ENCODE results near the gene UBASH3B. TPM values are rescaled to one million over a fixed set of nuclear protein-coding genes. Genes with fewer than 3 reads are reported as not detected.

The UBASH3B gene
- total RNA-seq, 4 donors from 2014 or later, result 4.2 to 41.2 (median 24.4) TPM

- Histone ChIP-seq H3K4me1 (peaks cover 18% of the 10 kb centered on the region), H3K36me3 (no peaks in the 10 kb centered on the region), H3K9me3 (no peaks in the 10 kb centered on the region), H3K27me3 (no peaks in the 10 kb centered on the region), H3K4me3 (no peak overlapping the region), H3K27ac (no peak overlapping the region)
- TF ChIP-seq POLR2A (IDR thresholded peaks at IDR 0.05) (no peak), POLR2AphosphoS5 (IDR thresholded peaks at IDR 0.05) (no peak), EP300 (IDR thresholded peaks at IDR 0.05) (no peak)
- TF ChIP-seq, protein P1, sequence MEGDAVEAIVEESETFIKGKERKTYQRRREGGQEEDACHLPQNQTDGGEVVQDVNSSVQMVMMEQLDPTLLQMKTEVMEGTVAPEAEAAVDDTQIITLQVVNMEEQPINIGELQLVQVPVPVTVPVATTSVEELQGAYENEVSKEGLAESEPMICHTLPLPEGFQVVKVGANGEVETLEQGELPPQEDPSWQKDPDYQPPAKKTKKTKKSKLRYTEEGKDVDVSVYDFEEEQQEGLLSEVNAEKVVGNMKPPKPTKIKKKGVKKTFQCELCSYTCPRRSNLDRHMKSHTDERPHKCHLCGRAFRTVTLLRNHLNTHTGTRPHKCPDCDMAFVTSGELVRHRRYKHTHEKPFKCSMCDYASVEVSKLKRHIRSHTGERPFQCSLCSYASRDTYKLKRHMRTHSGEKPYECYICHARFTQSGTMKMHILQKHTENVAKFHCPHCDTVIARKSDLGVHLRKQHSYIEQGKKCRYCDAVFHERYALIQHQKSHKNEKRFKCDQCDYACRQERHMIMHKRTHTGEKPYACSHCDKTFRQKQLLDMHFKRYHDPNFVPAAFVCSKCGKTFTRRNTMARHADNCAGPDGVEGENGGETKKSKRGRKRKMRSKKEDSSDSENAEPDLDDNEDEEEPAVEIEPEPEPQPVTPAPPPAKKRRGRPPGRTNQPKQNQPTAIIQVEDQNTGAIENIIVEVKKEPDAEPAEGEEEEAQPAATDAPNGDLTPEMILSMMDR (IDR thresholded peaks at IDR 0.05), result no peak
- no peak for DNase-seq (ENCODE audit: low spot score in 2 of 2)
- 68% methylated on average over 4 of the region's 4 CpGs for WGBS
These were observed 157.1 kb downstream of the UBASH3B start for GRCh38 chr11:122812638-122813037.

GRCh38 chr11:122813176-122813893 is 157.8 kb downstream of the UBASH3B start:
- Histone ChIP-seq H3K4me3 (no peak overlapping the region), H3K27me3 (no peaks in the 10 kb centered on the region)
- WGBS, result 74% methylated on average over 8 of the region's 8 CpGs

DNA sequence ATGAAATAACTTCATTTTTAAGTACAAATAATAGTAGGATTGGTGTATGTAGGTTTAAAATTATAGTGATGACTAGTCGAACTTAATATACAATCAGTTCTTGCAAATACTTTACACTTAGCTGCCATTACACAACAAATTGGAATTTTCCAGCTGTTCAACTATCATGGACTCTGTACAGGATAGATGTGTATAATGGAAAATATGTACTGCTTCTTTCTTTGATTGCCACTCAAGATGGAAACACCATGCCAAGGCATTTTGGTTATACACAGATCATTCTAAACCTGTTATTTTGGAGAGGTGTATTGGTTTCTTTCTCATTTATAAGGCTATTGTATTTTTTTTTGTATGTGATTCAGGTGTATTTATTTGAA is 158.4 kb downstream of the UBASH3B start:
- Histone ChIP-seq H3K36me3 (no peaks in the 10 kb centered on the region), H3K9me3 (no peaks in the 10 kb centered on the region), H3K4me1 (peaks cover 10% of the 10 kb centered on the region), H3K4me3 (no peak overlapping the region), H3K27me3 (no peaks in the 10 kb centered on the region), H3K27ac (no peak overlapping the region)
- DNase-seq (ENCODE audit: low spot score in 2 of 2), result no peak
- WGBS, result 69% methylated on average over 1 of the region's 1 CpG
- TF ChIP-seq POLR2A (IDR thresholded peaks at IDR 0.05) (no peak), EP300 (IDR thresholded peaks at IDR 0.05) (no peak), POLR2AphosphoS5 (IDR thresholded peaks at IDR 0.05) (no peak)
- TF ChIP-seq, protein P1 (IDR thresholded peaks at IDR 0.05), result no peak

More at GRCh38 chr11:122813176-122813893, 157.8 kb downstream of the UBASH3B start:
- TF ChIP-seq, protein P1 (IDR thresholded peaks at IDR 0.05), result no peak
- TF ChIP-seq POLR2AphosphoS5 (IDR thresholded peaks at IDR 0.05), result no peak
- TF ChIP-seq EP300 (IDR thresholded peaks at IDR 0.05), result no peak
- no peak for TF ChIP-seq POLR2A (IDR thresholded peaks at IDR 0.05)
- Histone ChIP-seq H3K9me3 (no peaks in the 10 kb centered on the region), H3K4me1 (peaks cover 14% of the 10 kb centered on the region), H3K36me3 (no peaks in the 10 kb centered on the region), H3K27ac (no peak overlapping the region)
- DNase-seq (ENCODE audit: low spot score in 2 of 2), result no peak

DNA sequence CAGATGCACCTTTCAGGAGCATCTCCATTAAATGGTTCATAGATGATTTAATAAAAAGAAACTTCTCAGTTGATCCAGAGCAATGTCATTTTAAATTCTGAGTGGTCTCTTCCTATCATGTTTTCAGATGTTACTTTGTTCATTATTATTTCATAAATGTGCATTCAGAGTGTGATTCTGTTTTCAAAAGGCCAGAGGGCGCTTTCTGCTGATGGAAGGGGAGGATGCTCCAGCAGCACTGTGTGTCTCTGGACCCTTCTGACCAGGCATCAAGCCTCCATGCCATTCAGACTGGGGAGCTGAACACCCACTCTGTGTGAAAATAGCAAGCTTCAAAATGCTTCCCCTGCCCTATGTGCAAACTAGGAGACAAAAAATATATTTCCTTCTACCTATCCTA is 158.9 kb downstream of the UBASH3B start:
- TF ChIP-seq EP300 (IDR thresholded peaks at IDR 0.05) (no peak), POLR2A (IDR thresholded peaks at IDR 0.05) (no peak), POLR2AphosphoS5 (IDR thresholded peaks at IDR 0.05) (no peak)
- TF ChIP-seq, protein P1 (IDR thresholded peaks at IDR 0.05), result no peak
- Histone ChIP-seq H3K4me1 (peaks cover 10% of the 10 kb centered on the region), H3K36me3 (no peaks in the 10 kb centered on the region), H3K4me3 (no peak overlapping the region), H3K27ac (no peak overlapping the region), H3K9me3 (no peaks in the 10 kb centered on the region), H3K27me3 (no peaks in the 10 kb centered on the region)
- 100% methylated on average over 1 of the region's 1 CpG for WGBS
- DNase-seq (ENCODE audit: low spot score in 2 of 2), result no peak

DNA sequence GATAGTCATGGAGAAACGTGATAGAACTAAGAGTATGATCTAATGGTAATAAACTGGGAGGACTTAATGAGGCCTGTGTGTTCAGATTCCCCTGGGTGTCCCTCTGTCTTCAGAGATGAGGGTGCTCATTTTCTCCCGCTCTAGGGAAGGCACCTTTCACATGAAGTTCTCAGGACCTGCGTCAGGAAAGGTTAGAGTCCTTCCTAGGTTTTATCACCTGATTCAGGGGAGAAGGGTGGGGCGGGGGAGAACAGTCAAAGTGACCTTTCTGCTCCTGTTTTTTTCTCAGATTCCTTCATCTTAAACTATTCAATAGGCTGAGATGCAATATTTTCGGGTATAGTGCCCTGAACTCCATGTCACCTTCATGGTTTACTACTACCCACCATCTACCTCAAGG is 160.4 kb downstream of the UBASH3B start:
- H3K4me3 ChIP-seq, result no peak overlapping the region
- no peaks in the 10 kb centered on the region for H3K36me3 ChIP-seq
- no peaks in the 10 kb centered on the region for H3K27me3 ChIP-seq
- peaks cover 10% of the 10 kb centered on the region for H3K4me1 ChIP-seq
- TF ChIP-seq POLR2AphosphoS5 (IDR thresholded peaks at IDR 0.05), result no peak
- TF ChIP-seq POLR2A (IDR thresholded peaks at IDR 0.05), result no peak
- no peak for TF ChIP-seq EP300 (IDR thresholded peaks at IDR 0.05)
- TF ChIP-seq, protein P1 (IDR thresholded peaks at IDR 0.05), result no peak
- 82% methylated on average over 5 of the region's 5 CpGs for WGBS
- no peak for DNase-seq (ENCODE audit: low spot score in 2 of 2)
- no peak overlapping the region for H3K27ac ChIP-seq
- H3K9me3 ChIP-seq, result no peaks in the 10 kb centered on the region

Measured in suprapubic skin (tissue), 4 donors.